ENCODE measurements around the gene ZNF205. TPM values are rescaled to one million over a fixed set of nuclear protein-coding genes. Genes with fewer than 3 reads are reported as not detected.

ZNF205 gene
- total and polyA plus RNA-seq, 10 of the 15 experiments (the other 5 are each of a cell fraction or from before 2014, with no cell fraction given) = 0.26 to 1.5 (median 0.78) TPM; not detected in 2

DNA sequence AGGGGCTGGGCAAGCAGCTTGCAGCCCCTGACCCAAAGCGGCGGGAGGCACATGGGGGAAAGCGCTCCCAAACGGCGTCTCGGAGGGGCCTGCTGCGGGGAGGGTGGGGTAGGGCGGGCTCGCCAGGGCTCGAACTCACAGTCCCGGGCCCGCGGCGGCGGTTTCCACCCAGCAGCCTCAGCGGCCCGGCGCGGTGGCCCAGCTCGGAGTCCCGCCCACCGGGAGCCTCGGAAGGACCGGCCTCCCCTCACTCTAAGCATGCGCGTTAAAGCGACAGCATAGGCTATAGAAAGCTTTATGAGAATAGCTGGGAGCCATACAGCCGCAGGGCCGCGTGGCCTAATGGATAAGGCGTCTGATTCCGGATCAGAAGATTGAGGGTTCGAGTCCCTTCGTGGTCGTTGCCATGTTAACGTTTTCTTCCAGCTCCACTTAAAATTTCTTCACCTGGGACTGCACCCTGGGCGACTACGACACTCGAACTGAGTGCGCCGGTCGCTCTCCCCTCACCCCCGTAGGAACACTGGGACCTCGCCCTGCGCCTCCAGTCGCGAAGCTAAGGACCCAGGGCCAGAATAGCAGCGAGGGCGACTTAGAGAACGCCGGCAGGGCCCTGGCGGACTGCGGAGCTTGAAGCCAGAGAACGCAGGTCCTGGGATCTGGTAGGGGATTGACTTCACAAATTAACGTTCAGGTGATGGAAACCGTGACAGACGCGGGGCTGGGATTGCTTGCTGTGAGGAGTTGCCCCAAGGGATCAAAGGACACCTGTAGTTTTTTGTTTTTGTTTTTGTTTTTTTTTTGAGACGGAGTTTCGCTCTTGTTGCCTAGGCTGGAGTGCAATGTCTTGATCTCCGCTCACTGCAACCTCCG lies 38.2 kb downstream of the ZNF205 start (continued):
- TF ChIP-seq, protein P1, sequence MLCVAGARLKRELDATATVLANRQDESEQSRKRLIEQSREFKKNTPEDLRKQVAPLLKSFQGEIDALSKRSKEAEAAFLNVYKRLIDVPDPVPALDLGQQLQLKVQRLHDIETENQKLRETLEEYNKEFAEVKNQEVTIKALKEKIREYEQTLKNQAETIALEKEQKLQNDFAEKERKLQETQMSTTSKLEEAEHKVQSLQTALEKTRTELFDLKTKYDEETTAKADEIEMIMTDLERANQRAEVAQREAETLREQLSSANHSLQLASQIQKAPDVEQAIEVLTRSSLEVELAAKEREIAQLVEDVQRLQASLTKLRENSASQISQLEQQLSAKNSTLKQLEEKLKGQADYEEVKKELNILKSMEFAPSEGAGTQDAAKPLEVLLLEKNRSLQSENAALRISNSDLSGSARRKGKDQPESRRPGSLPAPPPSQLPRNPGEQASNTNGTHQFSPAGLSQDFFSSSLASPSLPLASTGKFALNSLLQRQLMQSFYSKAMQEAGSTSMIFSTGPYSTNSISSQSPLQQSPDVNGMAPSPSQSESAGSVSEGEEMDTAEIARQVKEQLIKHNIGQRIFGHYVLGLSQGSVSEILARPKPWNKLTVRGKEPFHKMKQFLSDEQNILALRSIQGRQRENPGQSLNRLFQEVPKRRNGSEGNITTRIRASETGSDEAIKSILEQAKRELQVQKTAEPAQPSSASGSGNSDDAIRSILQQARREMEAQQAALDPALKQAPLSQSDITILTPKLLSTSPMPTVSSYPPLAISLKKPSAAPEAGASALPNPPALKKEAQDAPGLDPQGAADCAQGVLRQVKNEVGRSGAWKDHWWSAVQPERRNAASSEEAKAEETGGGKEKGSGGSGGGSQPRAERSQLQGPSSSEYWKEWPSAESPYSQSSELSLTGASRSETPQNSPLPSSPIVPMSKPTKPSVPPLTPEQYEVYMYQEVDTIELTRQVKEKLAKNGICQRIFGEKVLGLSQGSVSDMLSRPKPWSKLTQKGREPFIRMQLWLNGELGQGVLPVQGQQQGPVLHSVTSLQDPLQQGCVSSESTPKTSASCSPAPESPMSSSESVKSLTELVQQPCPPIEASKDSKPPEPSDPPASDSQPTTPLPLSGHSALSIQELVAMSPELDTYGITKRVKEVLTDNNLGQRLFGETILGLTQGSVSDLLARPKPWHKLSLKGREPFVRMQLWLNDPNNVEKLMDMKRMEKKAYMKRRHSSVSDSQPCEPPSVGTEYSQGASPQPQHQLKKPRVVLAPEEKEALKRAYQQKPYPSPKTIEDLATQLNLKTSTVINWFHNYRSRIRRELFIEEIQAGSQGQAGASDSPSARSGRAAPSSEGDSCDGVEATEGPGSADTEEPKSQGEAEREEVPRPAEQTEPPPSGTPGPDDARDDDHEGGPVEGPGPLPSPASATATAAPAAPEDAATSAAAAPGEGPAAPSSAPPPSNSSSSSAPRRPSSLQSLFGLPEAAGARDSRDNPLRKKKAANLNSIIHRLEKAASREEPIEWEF (IDR thresholded peaks at IDR 0.05; ENCODE audit: insufficient replicate concordance, low read depth, low read length) = no peak
- TF ChIP-seq, protein P2, sequence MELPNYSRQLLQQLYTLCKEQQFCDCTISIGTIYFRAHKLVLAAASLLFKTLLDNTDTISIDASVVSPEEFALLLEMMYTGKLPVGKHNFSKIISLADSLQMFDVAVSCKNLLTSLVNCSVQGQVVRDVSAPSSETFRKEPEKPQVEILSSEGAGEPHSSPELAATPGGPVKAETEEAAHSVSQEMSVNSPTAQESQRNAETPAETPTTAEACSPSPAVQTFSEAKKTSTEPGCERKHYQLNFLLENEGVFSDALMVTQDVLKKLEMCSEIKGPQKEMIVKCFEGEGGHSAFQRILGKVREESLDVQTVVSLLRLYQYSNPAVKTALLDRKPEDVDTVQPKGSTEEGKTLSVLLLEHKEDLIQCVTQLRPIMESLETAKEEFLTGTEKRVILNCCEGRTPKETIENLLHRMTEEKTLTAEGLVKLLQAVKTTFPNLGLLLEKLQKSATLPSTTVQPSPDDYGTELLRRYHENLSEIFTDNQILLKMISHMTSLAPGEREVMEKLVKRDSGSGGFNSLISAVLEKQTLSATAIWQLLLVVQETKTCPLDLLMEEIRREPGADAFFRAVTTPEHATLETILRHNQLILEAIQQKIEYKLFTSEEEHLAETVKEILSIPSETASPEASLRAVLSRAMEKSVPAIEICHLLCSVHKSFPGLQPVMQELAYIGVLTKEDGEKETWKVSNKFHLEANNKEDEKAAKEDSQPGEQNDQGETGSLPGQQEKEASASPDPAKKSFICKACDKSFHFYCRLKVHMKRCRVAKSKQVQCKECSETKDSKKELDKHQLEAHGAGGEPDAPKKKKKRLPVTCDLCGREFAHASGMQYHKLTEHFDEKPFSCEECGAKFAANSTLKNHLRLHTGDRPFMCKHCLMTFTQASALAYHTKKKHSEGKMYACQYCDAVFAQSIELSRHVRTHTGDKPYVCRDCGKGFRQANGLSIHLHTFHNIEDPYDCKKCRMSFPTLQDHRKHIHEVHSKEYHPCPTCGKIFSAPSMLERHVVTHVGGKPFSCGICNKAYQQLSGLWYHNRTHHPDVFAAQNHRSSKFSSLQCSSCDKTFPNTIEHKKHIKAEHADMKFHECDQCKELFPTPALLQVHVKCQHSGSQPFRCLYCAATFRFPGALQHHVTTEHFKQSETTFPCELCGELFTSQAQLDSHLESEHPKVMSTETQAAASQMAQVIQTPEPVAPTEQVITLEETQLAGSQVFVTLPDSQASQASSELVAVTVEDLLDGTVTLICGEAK (IDR thresholded peaks at IDR 0.05; ENCODE audit: borderline replicate concordance) = peak; percentile 85
- TF ChIP-seq, protein P3, sequence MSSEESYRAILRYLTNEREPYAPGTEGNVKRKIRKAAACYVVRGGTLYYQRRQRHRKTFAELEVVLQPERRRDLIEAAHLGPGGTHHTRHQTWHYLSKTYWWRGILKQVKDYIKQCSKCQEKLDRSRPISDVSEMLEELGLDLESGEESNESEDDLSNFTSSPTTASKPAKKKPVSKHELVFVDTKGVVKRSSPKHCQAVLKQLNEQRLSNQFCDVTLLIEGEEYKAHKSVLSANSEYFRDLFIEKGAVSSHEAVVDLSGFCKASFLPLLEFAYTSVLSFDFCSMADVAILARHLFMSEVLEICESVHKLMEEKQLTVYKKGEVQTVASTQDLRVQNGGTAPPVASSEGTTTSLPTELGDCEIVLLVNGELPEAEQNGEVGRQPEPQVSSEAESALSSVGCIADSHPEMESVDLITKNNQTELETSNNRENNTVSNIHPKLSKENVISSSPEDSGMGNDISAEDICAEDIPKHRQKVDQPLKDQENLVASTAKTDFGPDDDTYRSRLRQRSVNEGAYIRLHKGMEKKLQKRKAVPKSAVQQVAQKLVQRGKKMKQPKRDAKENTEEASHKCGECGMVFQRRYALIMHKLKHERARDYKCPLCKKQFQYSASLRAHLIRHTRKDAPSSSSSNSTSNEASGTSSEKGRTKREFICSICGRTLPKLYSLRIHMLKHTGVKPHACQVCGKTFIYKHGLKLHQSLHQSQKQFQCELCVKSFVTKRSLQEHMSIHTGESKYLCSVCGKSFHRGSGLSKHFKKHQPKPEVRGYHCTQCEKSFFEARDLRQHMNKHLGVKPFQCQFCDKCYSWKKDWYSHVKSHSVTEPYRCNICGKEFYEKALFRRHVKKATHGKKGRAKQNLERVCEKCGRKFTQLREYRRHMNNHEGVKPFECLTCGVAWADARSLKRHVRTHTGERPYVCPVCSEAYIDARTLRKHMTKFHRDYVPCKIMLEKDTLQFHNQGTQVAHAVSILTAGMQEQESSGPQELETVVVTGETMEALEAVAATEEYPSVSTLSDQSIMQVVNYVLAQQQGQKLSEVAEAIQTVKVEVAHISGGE (CRISPR knock-in tag; IDR thresholded peaks at IDR 0.05) = no peak
- TF ChIP-seq BCL11A (IDR thresholded peaks at IDR 0.05; ENCODE audit: low read depth, low read length) (no peak), SREBF1 (IDR thresholded peaks at IDR 0.05; ENCODE audit: low read length) (no peak), MXI1 (IDR thresholded peaks at IDR 0.05; ENCODE audit: low read depth, low read length) (0 out of 2 replicates have a peak, but pooled peaks have one; percentile 11)
- TF ChIP-seq, protein P4, sequence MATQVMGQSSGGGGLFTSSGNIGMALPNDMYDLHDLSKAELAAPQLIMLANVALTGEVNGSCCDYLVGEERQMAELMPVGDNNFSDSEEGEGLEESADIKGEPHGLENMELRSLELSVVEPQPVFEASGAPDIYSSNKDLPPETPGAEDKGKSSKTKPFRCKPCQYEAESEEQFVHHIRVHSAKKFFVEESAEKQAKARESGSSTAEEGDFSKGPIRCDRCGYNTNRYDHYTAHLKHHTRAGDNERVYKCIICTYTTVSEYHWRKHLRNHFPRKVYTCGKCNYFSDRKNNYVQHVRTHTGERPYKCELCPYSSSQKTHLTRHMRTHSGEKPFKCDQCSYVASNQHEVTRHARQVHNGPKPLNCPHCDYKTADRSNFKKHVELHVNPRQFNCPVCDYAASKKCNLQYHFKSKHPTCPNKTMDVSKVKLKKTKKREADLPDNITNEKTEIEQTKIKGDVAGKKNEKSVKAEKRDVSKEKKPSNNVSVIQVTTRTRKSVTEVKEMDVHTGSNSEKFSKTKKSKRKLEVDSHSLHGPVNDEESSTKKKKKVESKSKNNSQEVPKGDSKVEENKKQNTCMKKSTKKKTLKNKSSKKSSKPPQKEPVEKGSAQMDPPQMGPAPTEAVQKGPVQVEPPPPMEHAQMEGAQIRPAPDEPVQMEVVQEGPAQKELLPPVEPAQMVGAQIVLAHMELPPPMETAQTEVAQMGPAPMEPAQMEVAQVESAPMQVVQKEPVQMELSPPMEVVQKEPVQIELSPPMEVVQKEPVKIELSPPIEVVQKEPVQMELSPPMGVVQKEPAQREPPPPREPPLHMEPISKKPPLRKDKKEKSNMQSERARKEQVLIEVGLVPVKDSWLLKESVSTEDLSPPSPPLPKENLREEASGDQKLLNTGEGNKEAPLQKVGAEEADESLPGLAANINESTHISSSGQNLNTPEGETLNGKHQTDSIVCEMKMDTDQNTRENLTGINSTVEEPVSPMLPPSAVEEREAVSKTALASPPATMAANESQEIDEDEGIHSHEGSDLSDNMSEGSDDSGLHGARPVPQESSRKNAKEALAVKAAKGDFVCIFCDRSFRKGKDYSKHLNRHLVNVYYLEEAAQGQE (IDR thresholded peaks at IDR 0.05; ENCODE audit: low read depth, low read length) = no peak
- TF ChIP-seq, protein P5, sequence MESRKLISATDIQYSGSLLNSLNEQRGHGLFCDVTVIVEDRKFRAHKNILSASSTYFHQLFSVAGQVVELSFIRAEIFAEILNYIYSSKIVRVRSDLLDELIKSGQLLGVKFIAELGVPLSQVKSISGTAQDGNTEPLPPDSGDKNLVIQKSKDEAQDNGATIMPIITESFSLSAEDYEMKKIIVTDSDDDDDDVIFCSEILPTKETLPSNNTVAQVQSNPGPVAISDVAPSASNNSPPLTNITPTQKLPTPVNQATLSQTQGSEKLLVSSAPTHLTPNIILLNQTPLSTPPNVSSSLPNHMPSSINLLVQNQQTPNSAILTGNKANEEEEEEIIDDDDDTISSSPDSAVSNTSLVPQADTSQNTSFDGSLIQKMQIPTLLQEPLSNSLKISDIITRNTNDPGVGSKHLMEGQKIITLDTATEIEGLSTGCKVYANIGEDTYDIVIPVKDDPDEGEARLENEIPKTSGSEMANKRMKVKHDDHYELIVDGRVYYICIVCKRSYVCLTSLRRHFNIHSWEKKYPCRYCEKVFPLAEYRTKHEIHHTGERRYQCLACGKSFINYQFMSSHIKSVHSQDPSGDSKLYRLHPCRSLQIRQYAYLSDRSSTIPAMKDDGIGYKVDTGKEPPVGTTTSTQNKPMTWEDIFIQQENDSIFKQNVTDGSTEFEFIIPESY (IDR thresholded peaks at IDR 0.05) = 0 out of 2 replicates have a peak, but pooled peaks have one; percentile 18

All from GM12878 (cell line).